Liver (tissue), 9 donors: Measurements from ENCODE around the gene SPON2. TPM values are rescaled to one million over a fixed set of nuclear protein-coding genes. Genes with fewer than 3 reads are reported as not detected.

Experiments
- DNase-seq: peaks from one replicate; pipeline ENCODE4 v3.0.0-alpha.2; 2017; ENCODE audit warnings: low spot score
- H3K27ac ChIP-seq, 2 donors: one replicate each; pipeline ENCODE4 v1.7.0; 2013; ENCODE audit warnings: inconsistent platforms in 2 of 2, low read length in 2 of 2, control low read depth in 1 of 2, low read depth in 1 of 2, mild to moderate bottlenecking in 1 of 2
- H3K27me3 ChIP-seq, 4 donors: one replicate each; pipeline versions ENCODE4 v1.6.1 to v1.7.0; 2013; ENCODE audit warnings: low read length in 3 of 4, inconsistent platforms in 1 of 4, mild to moderate bottlenecking in 1 of 4, moderate library complexity in 1 of 4; ENCODE audit not compliant: control insufficient read depth in 4 of 4, insufficient read depth in 4 of 4
- H3K36me3 ChIP-seq, 4 donors: one replicate each; pipeline versions ENCODE4 v1.6.1 to v1.7.0; 2013; ENCODE audit warnings: low read length in 3 of 4, mild to moderate bottlenecking in 3 of 4, low read depth in 1 of 4, moderate library complexity in 1 of 4; ENCODE audit not compliant: control insufficient read depth in 4 of 4, insufficient read depth in 3 of 4
- H3K4me1 ChIP-seq, 4 donors: one replicate each; pipeline versions ENCODE4 v1.6.1 to v1.7.0; 2013; ENCODE audit warnings: low read length in 3 of 4, mild to moderate bottlenecking in 3 of 4, moderate library complexity in 1 of 4; ENCODE audit not compliant: control insufficient read depth in 4 of 4, insufficient read depth in 4 of 4
- H3K4me3 ChIP-seq, 3 donors: one replicate each; pipeline versions ENCODE4 v1.6.1 to v1.7.0; 2013; ENCODE audit warnings: low read length in 3 of 3, control low read depth in 1 of 3, low read depth in 1 of 3, mild to moderate bottlenecking in 1 of 3
- H3K9ac ChIP-seq, 2 donors: one replicate each; pipeline ENCODE4 v1.7.0; 2013; ENCODE audit warnings: low read length in 2 of 2, mild to moderate bottlenecking in 2 of 2, moderate library complexity in 2 of 2, control low read depth in 1 of 2, low read depth in 1 of 2
- H3K9me3 ChIP-seq, 4 donors: one replicate each; pipeline versions ENCODE4 v1.6.1 to v1.7.0; 2013; ENCODE audit warnings: low read length in 3 of 4; ENCODE audit not compliant: control insufficient read depth in 4 of 4
- ATF3 ChIP-seq: IDR thresholded peaks from 2 replicates; pipeline ENCODE4 v1.6.1; 2016; ENCODE audit warnings: antibody characterized with exemption
- CTCF ChIP-seq: fragments of 150-350 bp; IDR thresholded peaks from 2 replicates; pipeline ENCODE4 v1.5.1; 2017; ENCODE audit warnings: improper control_type of control experiment, low read depth, low read length; ENCODE audit not compliant: missing input control
- EGR1 ChIP-seq, 2 donors: IDR thresholded peaks; 2 replicates each; pipeline ENCODE4 v1.6.1; 2016 to 2018; ENCODE audit warnings: antibody characterized with exemption in 2 of 2, low read depth in 2 of 2
- FOXA1 ChIP-seq: IDR thresholded peaks from 2 replicates; pipeline ENCODE4 v1.6.1; 2016; ENCODE audit warnings: antibody characterized with exemption
- FOXA2 ChIP-seq: IDR thresholded peaks from 2 replicates; pipeline ENCODE4 v1.6.1; 2016; ENCODE audit warnings: antibody characterized with exemption
- GABPA ChIP-seq, 2 donors: IDR thresholded peaks in 1 of 2; conservative IDR thresholded peaks in 1 of 2; 2 replicates each; pipeline ENCODE4 v1.6.1; 2016; ENCODE audit warnings: antibody characterized with exemption in 2 of 2, mild to moderate bottlenecking in 1 of 2, moderate library complexity in 1 of 2
- HNF4A ChIP-seq, 2 donors: conservative IDR thresholded peaks; 2 replicates each; pipeline ENCODE4 v1.6.1; 2016; ENCODE audit warnings: antibody characterized with exemption in 2 of 2, mild to moderate bottlenecking in 2 of 2
- HNF4G ChIP-seq: IDR thresholded peaks from 2 replicates; pipeline ENCODE4 v1.6.1; 2016; ENCODE audit warnings: antibody characterized with exemption
- JUND ChIP-seq, 2 donors: IDR thresholded peaks; 2 replicates each; pipeline ENCODE4 v1.6.1; 2016; ENCODE audit warnings: antibody characterized with exemption in 2 of 2
- MAX ChIP-seq: IDR thresholded peaks from 2 replicates; pipeline ENCODE4 v1.6.1; 2016; ENCODE audit warnings: antibody characterized with exemption
- NR2F2 ChIP-seq: IDR thresholded peaks from 2 replicates; pipeline ENCODE4 v1.6.1; 2016; ENCODE audit warnings: antibody characterized with exemption
- RAD21 ChIP-seq, 2 donors: IDR thresholded peaks; 2 replicates each; pipeline ENCODE4 v1.6.1; 2016; ENCODE audit warnings: antibody characterized with exemption in 2 of 2, mild to moderate bottlenecking in 2 of 2
- REST ChIP-seq: IDR thresholded peaks from 2 replicates; pipeline ENCODE4 v1.6.1; 2016; ENCODE audit warnings: antibody characterized with exemption, mild to moderate bottlenecking
- RXRA ChIP-seq, 2 donors: IDR thresholded peaks; 2 replicates each; pipeline ENCODE4 v1.6.1; 2017 to 2018; ENCODE audit warnings: antibody characterized with exemption in 2 of 2, mild to moderate bottlenecking in 1 of 2
- SP1 ChIP-seq: IDR thresholded peaks from 2 replicates; pipeline ENCODE4 v1.6.1; 2018; ENCODE audit warnings: antibody characterized with exemption, mild to moderate bottlenecking
- TAF1 ChIP-seq: conservative IDR thresholded peaks from 2 replicates; pipeline ENCODE4 v1.6.1; 2016; ENCODE audit warnings: antibody characterized with exemption, mild to moderate bottlenecking
- YY1 ChIP-seq: IDR thresholded peaks from 2 replicates; pipeline ENCODE4 v1.6.1; 2016; ENCODE audit warnings: antibody characterized with exemption, mild to moderate bottlenecking
- ZBTB33 ChIP-seq: IDR thresholded peaks from 2 replicates; pipeline ENCODE4 v1.6.1; 2016; ENCODE audit warnings: antibody characterized with exemption
- WGBS: extraction: QIAGEN DNeasy Blood & Tissue Kit; methylation state at CpG from one replicate; pipeline ENCODE4 v1.1.7; 2013; 5-methylcytosine and 5-hydroxymethylcytosine counted together
- polyA plus RNA-seq, 2 donors: library from polyadenylated mRNA; stranded (reverse) in 1 of 2; unstranded in 1 of 2; fragments of 200-250 nt in 1 of 2; fragments of >200 nt in 1 of 2; fragmentation: Nextera tagmentation in 1 of 2; extraction: Ambion mirVana in 1 of 2; gene quantifications; one replicate each; pipeline versions ENCODE4 v1.2.1 to v1.2.3, GENCODE V29; 2013 to 2015
- total RNA-seq, 2 donors: library from RNA; depleted of rRNA; stranded (reverse); fragments of >200 nt; gene quantifications; one replicate each; pipeline ENCODE4 v1.2.3, GENCODE V29; 2014
- donor health status: healthy.
- donor health status: healthy.
- donor health status: healthy.
- donor health status: healthy.
- donor health status: healthy.

Gene SPON2
- total and polyA plus RNA-seq, 4 donors: 35.7 to 80.3 (median 72.3) TPM

GRCh38 chr4:1212546-1213335 is 40.4 kb upstream of the SPON2 start:
- Histone ChIP-seq H3K27me3 (no peaks in the 10 kb centered on the region), H3K36me3 (peaks cover 15 to 58% (median 19%) of the 10 kb centered on the region in 4 donors), H3K9me3 (no peaks in the 10 kb centered on the region), H3K4me3 (no peak overlapping the region), H3K9ac (no peak overlapping the region), H3K27ac (no peak overlapping the region), H3K4me1 (peaks cover 0 to 18% (median 7%) of the 10 kb centered on the region in 4 donors)
- no peak for TF ChIP-seq FOXA2
- no peak for TF ChIP-seq CTCF
- no peak for TF ChIP-seq SP1
- no peak for TF ChIP-seq ATF3
- TF ChIP-seq ZBTB33: no peak
- TF ChIP-seq YY1: no peak
- no peak for TF ChIP-seq HNF4G
- TF ChIP-seq HNF4A (conservative IDR thresholded peaks at IDR 0.05): no peak
- TF ChIP-seq GABPA (IDR thresholded peaks at IDR 0.05 in 1 of 2, conservative IDR thresholded peaks at IDR 0.05 in 1 of 2): no peak
- TF ChIP-seq RXRA (IDR thresholded peaks at IDR 0.05): no peak
- no peak for TF ChIP-seq REST
- no peak for TF ChIP-seq FOXA1
- TF ChIP-seq EGR1 (IDR thresholded peaks at IDR 0.05; ENCODE audit: low read depth in 2 of 2): no peak
- no peak for TF ChIP-seq NR2F2
- TF ChIP-seq MAX: no peak
- no peak for TF ChIP-seq TAF1
- no peak for TF ChIP-seq JUND (IDR thresholded peaks at IDR 0.05)
- no peak for TF ChIP-seq RAD21 (IDR thresholded peaks at IDR 0.05)
- DNase-seq: no peak
- WGBS: 95% methylated on average over 20 of the region's 20 CpGs
